SK-MEL-5 (cell line): Measurements from ENCODE around the gene DCAF10. TPM values are rescaled to one million over a fixed set of nuclear protein-coding genes. Genes with fewer than 3 reads are reported as not detected.
"Not testable (repeated sequence)": the region's sequence is repeated elsewhere in the genome, so short reads cannot be mapped to it uniquely, and the experiment has no call there.

ENCODE experiments used
- DNase-seq: peaks from one replicate; pipeline ENCODE4 v3.0.0-alpha.2; 2016; ENCODE audit warnings: low read depth, low spot score
- in situ Hi-C: cut with HindIII; loops from 2 replicates; pipeline ENCODE4 v1.10.0; 2016; ENCODE audit warnings: low sequenced_read_pairs, high pct_unique_total_duplicates, low pct_unique_long_range_greater_than_20kb
- polyA plus RNA-seq, 2 experiments: library from polyadenylated mRNA; depleted of rRNA; stranded (reverse); fragments of >200 nt; gene quantifications; 2 replicates each; pipeline ENCODE4 v1.2.3, GENCODE V29; 2015
- total RNA-seq: library from RNA; depleted of rRNA; stranded (reverse); fragments of >200 nt; shearing (Covaris generic); gene quantifications from 2 replicates; pipeline ENCODE4 v1.2.3, GENCODE V29; 2014; rRNA removed

The DCAF10 gene
- 10.3 and 10.6 TPM in 2 replicates for total RNA-seq
- polyA plus RNA-seq (2015; cell fraction: cytosol; rRNA removed): 10.8 and 13.6 TPM in 2 replicates
- 11.5 and 12.5 TPM in 2 replicates for polyA plus RNA-seq (2015; cell fraction: nucleus; rRNA removed)

- peak; percentile 68 for DNase-seq
- in situ Hi-C loops: no loop called here
These were observed at the start of gene DCAF10 for GRCh38 chr9:37800631-37801286. Gene DCAF10, plus strand, starts transcription at chr9:37800797. Its CDS starts 70 bp downstream, at chr9:37800867.

- no peak for DNase-seq
- in situ Hi-C loops: no loop called here
These were observed 49.4 kb upstream of the DCAF10 start for GRCh38 chr9:37751186-37751585.

GRCh38 chr9:37751704-37752103 lies 48.9 kb upstream of the DCAF10 start:
- DNase-seq, in situ Hi-C loops: not testable (repeated sequence)

GRCh38 chr9:37752112-37752511 lies 48.5 kb upstream of the DCAF10 start:
- in situ Hi-C loops, DNase-seq: not testable (repeated sequence)

- DNase-seq: no peak
- in situ Hi-C loops: no loop called here
These were observed 47.7 kb upstream of the DCAF10 start for GRCh38 chr9:37752642-37753488.

GRCh38 chr9:37753489-37754190 lies 47.0 kb upstream of the DCAF10 start, which contains the start of gene TRMT10B:
Gene TRMT10B, plus strand, starts transcription at chr9:37753805. Its CDS starts 8,127 bp downstream, at chr9:37761932.
- peak; percentile 69 for DNase-seq

GRCh38 chr9:37758747-37759146 lies 41.9 kb upstream of the DCAF10 start:
- DNase-seq: no peak
- in situ Hi-C loops: no loop called here

More at GRCh38 chr9:37753489-37754190, 47.0 kb upstream of the DCAF10 start, which contains the start of gene TRMT10B:
- in situ Hi-C loops: no loop called here

GRCh38 chr9:37760416-37761161 lies 40.0 kb upstream of the DCAF10 start:
- DNase-seq: no peak
- in situ Hi-C loops: no loop called here

GRCh38 chr9:37761511-37761910 lies 39.1 kb upstream of the DCAF10 start:
- in situ Hi-C loops: no loop called here
- DNase-seq: no peak

GRCh38 chr9:37765263-37765662 lies 35.3 kb upstream of the DCAF10 start:
- in situ Hi-C loops, DNase-seq: not testable (repeated sequence)

GRCh38 chr9:37769306-37769705 lies 31.3 kb upstream of the DCAF10 start:
- in situ Hi-C loops: no loop called here

GRCh38 chr9:37769995-37770394 lies 30.6 kb upstream of the DCAF10 start:
- in situ Hi-C loops: no loop called here
- no peak for DNase-seq

More at GRCh38 chr9:37769306-37769705, 31.3 kb upstream of the DCAF10 start:
- DNase-seq: no peak

- in situ Hi-C loops: no loop called here
- DNase-seq: no peak
These were observed 25.2 kb upstream of the DCAF10 start for GRCh38 chr9:37775216-37775919.

- in situ Hi-C loops: no loop called here
- no peak for DNase-seq
These were observed 24.3 kb upstream of the DCAF10 start for GRCh38 chr9:37776328-37776727.

GRCh38 chr9:37778534-37778933 lies 22.1 kb upstream of the DCAF10 start:
- in situ Hi-C loops: no loop called here
- DNase-seq: no peak

GRCh38 chr9:37784291-37784615 lies 16.3 kb upstream of the DCAF10 start:
- no peak for DNase-seq
- in situ Hi-C loops: no loop called here
